HG03280 (cell line): ENCODE data around the gene AP5S1.
"Not testable (repeated sequence)": the region's sequence is repeated elsewhere in the genome, so short reads cannot be mapped to it uniquely, and the experiment has no call there.

Source experiments
- ATAC-seq: cut with Tn5 transposase; IDR thresholded peaks from one replicate; pipeline ENCODE4 v1.9.1; 2021; ENCODE audit warnings: mild to moderate bottlenecking, moderate library complexity; ENCODE audit not compliant: unreplicated experiment

Gene AP5S1

GRCh38 chr20:3789201-3789600 lies 31.1 kb upstream of the AP5S1 start:
- not testable (repeated sequence) for ATAC-seq

GRCh38 chr20:3794168-3794567 lies 26.2 kb upstream of the AP5S1 start:
- not testable (repeated sequence) for ATAC-seq

DNA sequence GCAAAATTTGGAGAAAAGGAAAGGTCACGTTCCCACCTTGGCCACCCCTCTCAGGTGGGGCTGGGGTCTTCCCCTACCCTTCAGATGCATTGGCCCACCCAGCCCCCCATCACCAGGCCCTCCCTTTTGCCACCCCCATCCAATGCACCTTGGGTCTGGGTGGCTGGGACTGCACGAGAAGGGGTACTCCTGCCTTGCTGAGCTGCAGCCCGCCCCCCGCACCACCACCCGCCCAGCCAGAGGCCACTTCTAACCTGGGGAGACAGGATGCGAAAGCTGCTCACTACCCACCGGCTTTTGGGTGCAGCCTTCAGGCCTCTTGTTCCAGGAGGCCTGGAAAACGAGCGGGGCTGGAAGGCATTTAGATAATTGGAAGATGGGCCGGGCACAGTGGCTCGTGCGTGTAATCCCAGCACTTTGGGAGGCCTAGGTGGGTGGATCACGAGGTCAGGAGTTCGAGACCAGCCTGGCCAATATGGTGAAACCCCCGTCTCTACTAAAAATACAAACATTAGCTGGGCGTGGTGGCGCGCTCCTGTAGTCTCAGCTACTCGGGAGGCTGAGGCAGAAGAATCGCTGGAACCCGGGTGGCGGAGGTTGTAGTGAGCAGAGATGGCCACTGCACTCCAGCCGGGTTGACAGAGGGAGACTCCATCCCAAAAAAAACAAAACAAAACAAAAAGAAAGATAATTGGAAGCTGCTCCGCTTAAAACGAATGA lies 25.5 kb upstream of the AP5S1 start:
- no peak for ATAC-seq

GRCh38 chr20:3795511-3796468 lies 24.6 kb upstream of the AP5S1 start, which contains the start of gene CDC25B:
CDC25B (plus strand) TSS chr20:3796310; CDS start chr20:3796532, 222 bp downstream.
- peak; percentile 72 for ATAC-seq

GRCh38 chr20:3796477-3797225 lies 23.7 kb upstream of the AP5S1 start:
- ATAC-seq: peak; percentile 1

- no peak for ATAC-seq
Measured at GRCh38 chr20:3797226-3797545, 23.2 kb upstream of the AP5S1 start.

- ATAC-seq: no peak
Measured at GRCh38 chr20:3797592-3798372, 22.6 kb upstream of the AP5S1 start.

GRCh38 chr20:3798373-3798768 lies 22.0 kb upstream of the AP5S1 start:
- ATAC-seq: no peak

DNA sequence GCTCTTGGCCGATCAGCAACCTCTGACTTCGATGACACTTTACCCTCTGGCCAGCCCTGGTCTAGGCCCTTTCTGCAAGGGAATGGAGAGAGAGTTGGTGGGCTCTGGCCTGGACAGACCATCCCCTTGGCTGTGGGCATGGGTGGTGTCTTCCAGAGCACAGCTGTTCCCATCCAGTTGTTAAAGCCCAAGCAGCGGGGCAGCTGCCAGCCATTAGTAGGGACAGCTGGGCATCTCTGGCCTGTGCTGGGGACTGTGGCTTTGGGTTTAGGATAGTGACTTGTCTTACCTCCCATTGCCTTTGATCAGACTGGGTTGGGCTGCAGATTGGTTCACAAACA lies 21.5 kb upstream of the AP5S1 start:
- no peak for ATAC-seq

GRCh38 chr20:3800256-3800877 lies 20.0 kb upstream of the AP5S1 start:
- ATAC-seq: no peak

DNA sequence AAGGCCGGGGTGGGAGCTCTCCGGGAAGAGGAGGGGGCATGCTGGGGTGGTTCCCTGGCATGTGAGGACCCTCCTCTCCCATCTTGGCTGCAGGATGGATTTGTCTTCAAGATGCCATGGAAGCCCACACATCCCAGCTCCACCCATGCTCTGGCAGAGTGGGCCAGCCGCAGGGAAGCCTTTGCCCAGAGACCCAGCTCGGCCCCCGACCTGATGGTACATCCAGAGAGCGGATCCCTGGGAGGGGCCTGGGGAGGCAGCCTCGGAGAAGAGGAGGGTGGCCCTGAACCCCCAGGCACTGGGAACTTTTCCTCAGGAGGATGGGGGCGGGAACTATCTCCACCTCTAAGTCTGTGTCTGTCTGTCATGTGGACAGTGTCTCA lies 19.5 kb upstream of the AP5S1 start:
- no peak for ATAC-seq

DNA sequence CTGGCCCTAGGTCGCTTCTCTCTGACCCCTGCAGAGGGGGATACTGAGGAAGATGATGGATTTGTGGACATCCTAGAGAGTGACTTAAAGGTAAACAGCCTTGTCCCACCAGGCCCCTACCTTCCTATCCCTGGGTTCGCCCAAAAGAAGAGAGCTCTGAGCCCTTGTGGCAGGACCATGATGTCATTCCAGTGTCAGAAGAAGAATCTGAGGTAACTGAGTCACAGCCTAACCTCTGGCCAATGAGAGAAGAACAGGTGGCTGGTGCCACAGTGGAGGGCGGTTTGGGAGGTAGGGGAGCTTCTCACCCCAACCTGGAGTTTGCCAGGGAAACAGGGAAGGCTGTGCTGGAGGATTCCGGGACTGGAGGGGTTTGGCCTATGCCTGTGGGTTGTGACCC lies 19.0 kb upstream of the AP5S1 start:
- ATAC-seq: no peak

DNA sequence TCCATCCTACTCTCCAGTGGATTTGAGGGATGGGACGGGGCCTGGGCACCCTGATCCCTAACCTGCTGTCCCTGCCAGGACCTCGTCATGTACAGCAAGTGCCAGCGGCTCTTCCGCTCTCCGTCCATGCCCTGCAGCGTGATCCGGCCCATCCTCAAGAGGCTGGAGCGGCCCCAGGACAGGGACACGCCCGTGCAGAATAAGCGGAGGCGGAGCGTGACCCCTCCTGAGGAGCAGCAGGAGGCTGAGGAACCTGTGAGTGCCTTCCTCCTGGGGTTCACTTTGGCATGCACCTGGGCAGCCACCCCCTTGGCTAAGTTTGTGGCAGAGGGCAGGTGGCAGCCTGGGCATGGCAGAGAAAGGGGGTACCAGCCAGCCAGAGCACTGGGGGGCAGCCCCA lies 18.5 kb upstream of the AP5S1 start:
- ATAC-seq: no peak

DNA sequence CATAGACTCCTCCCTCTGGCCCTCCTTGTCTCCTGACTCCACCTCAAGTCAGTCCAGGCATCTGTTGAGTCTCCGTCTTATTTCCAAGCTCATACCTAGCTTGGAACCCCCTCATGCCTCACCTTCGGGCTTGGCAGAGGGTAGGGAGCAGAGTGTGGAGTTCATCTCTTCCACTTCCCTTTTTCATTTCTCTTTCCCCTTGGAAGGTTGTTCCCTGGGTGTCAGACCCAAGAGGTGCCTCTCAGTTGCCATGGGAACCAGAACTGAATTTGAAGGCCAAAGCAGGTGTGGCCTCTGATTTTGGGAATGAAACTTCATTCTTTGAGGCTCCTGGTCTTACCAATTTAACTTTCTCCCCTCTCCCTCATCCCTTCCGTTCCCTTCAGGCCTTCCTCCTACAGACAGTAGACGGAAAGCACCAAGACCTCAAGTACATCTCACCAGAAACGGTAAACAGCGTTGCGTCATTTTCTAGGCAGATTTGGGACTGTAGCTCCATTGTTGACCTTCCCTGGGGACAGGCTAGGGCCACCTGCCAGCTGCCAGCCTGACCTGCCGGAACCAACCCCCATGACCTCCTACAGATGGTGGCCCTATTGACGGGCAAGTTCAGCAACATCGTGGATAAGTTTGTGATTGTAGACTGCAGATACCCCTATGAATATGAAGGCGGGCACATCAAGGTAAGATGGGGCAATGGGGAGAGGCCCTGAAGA lies 17.7 kb upstream of the AP5S1 start:
- ATAC-seq: no peak

GRCh38 chr20:3803289-3803688 lies 17.1 kb upstream of the AP5S1 start:
- no peak for ATAC-seq

GRCh38 chr20:3803854-3804253 lies 16.5 kb upstream of the AP5S1 start:
- ATAC-seq: no peak

GRCh38 chr20:3804254-3804751 lies 16.0 kb upstream of the AP5S1 start:
- ATAC-seq: no peak

DNA sequence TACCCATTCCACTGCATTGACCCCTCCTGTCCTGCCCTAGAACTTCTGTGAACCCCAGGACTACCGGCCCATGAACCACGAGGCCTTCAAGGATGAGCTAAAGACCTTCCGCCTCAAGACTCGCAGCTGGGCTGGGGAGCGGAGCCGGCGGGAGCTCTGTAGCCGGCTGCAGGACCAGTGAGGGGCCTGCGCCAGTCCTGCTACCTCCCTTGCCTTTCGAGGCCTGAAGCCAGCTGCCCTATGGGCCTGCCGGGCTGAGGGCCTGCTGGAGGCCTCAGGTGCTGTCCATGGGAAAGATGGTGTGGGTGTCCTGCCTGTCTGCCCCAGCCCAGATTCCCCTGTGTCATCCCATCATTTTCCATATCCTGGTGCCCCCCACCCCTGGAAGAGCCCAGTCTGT lies 15.6 kb upstream of the AP5S1 start:
- ATAC-seq: no peak

DNA sequence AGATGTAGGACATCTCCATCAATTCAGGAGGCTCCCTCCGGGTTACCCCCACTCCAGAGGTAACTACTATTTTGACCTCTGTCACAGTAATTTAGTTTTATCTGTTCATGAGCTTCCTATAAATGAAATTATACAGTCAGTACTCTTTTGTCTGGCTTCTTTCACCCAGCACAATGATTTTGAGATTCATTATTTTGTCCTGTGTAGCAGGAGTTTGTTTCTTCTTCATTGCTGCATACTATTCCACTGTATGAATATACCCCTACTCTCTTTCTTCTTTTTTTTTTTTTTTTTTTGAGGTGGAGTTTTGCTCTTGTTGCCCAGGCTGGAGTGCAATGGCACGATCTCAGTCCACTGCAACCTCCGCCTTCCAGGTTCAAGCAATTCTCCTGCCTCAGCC lies 11.8 kb upstream of the AP5S1 start:
- no peak for ATAC-seq
